Endodermal cell (in vitro differentiated cells): Measurements from ENCODE around the gene TBL1X. TPM values are rescaled to one million over a fixed set of nuclear protein-coding genes. Genes with fewer than 3 reads are reported as not detected.

Experiments
- DNase-seq: peaks from one replicate; pipeline ENCODE4 v3.0.0-alpha.2; 2017
- H3K27ac ChIP-seq: 2 replicates; pipeline ENCODE4 v1.5.1; 2013; ENCODE audit warnings: mild to moderate bottlenecking, low read depth, low read length, moderate library complexity
- H3K27me3 ChIP-seq: 2 replicates; pipeline ENCODE4 v1.6.1; 2013; ENCODE audit warnings: mild to moderate bottlenecking, low read length, moderate library complexity; ENCODE audit not compliant: insufficient read depth, control insufficient read depth, poor library complexity, severe bottlenecking
- H3K36me3 ChIP-seq: 2 replicates; pipeline ENCODE4 v1.7.0; 2013; ENCODE audit warnings: mild to moderate bottlenecking, low read length, moderate library complexity; ENCODE audit not compliant: control insufficient read depth, insufficient read depth
- H3K4me1 ChIP-seq: one replicate; pipeline ENCODE4 v1.7.0; 2013; ENCODE audit warnings: low read length; ENCODE audit not compliant: control insufficient read depth, insufficient read depth
- H3K4me3 ChIP-seq: 2 replicates; pipeline ENCODE4 v1.5.1; 2013; ENCODE audit warnings: mild to moderate bottlenecking, low read length, moderate library complexity
- H3K9ac ChIP-seq: 2 replicates; pipeline ENCODE4 v1.6.1; 2013; ENCODE audit warnings: mild to moderate bottlenecking, low read length, moderate library complexity; ENCODE audit not compliant: poor library complexity, severe bottlenecking; ENCODE audit errors: extremely low read depth
- H3K9me3 ChIP-seq: 2 replicates; pipeline ENCODE4 v1.6.1; 2013; ENCODE audit warnings: mild to moderate bottlenecking, low read length, moderate library complexity; ENCODE audit not compliant: control insufficient read depth
- H3K27ac Mint-ChIP-seq: 2 replicates; pipeline ENCODE4 v1.8.0; 2020; ENCODE audit warnings: mixed read lengths
- H3K27me3 Mint-ChIP-seq: 2 replicates; pipeline ENCODE4 v1.8.0; 2021; ENCODE audit warnings: mild to moderate bottlenecking, mixed read lengths; ENCODE audit not compliant: insufficient read depth
- H3K36me3 Mint-ChIP-seq: 2 replicates; pipeline ENCODE4 v1.8.0; 2020; ENCODE audit warnings: low read depth, mixed read lengths
- H3K4me1 Mint-ChIP-seq: 2 replicates; pipeline ENCODE4 v1.8.0; 2020; ENCODE audit warnings: mixed read lengths
- H3K4me3 Mint-ChIP-seq: 2 replicates; pipeline ENCODE4 v1.8.0; 2020; ENCODE audit warnings: mild to moderate bottlenecking, moderate library complexity, mixed read lengths
- H3K9me3 Mint-ChIP-seq: 2 replicates; pipeline ENCODE4 v1.8.0; 2020; ENCODE audit warnings: mild to moderate bottlenecking, mixed read lengths
- CTCF ChIP-seq: fragments of 200-600 bp; sonication (generic); conservative IDR thresholded peaks from 2 replicates; pipeline ENCODE4 v1.5.0; 2021; ENCODE audit warnings: antibody characterized with exemption, mild to moderate bottlenecking
- WGBS, 2 experiments: methylation state at CpG; one replicate each; pipeline versions ENCODE4 v1.1.5 to v1.1.7; 2013; ENCODE audit warnings: missing lambda C conversion rate in 2 of 2, mixed read lengths in 1 of 2; ENCODE audit not compliant: insufficient coverage in 1 of 2, insufficient read length in 1 of 2; 5-methylcytosine and 5-hydroxymethylcytosine counted together
- total RNA-seq, 2 donors: library from RNA; stranded (reverse); fragmentation: NEBNext Ultra II Directional in 1 of 2; extraction: Animal tissue kit (Norgen Biotek cat#: 25700) in 1 of 2; gene quantifications; 2 replicates in 1 of 2; 3 replicates in 1 of 2; pipeline ENCODE4 v1.2.1, GENCODE V29; 2021

The TBL1X gene
- total RNA-seq, 2 donors from 2014 or later, result 19.1 to 24.1 TPM

- H3K4me1 Mint-ChIP-seq, result no peaks in the 10 kb centered on the region
- TF ChIP-seq CTCF, result no peak
- H3K9ac ChIP-seq, result no peak overlapping the region
- no peak overlapping the region for H3K27ac Mint-ChIP-seq
- H3K9me3 ChIP-seq, result peaks cover 4% of the 10 kb centered on the region
- no peaks in the 10 kb centered on the region for H3K36me3 ChIP-seq
- no peak overlapping the region for H3K4me3 Mint-ChIP-seq
- H3K36me3 Mint-ChIP-seq, result peaks cover 14% of the 10 kb centered on the region
- no peak for DNase-seq
- H3K4me1 ChIP-seq, result no peaks in the 10 kb centered on the region
- WGBS, 2 experiments, result 83% methylated on average over 2 of the region's 3 CpGs; no CpG with 5 or more reads in 1 of the 2 experiments
- H3K27me3 ChIP-seq, result no peaks in the 10 kb centered on the region
- no peak overlapping the region for H3K4me3 ChIP-seq
- H3K27ac ChIP-seq, result no peak overlapping the region
- peaks cover 50% of the 10 kb centered on the region for H3K9me3 Mint-ChIP-seq
- no peaks in the 10 kb centered on the region for H3K27me3 Mint-ChIP-seq
These were observed 203.7 kb downstream of the TBL1X start for GRCh38 chrX:9668537-9668936.

- H3K9me3 Mint-ChIP-seq, result peaks cover 46% of the 10 kb centered on the region
- no peaks in the 10 kb centered on the region for H3K4me1 Mint-ChIP-seq
These were observed 205.4 kb downstream of the TBL1X start for GRCh38 chrX:9670136-9670814.

GRCh38 chrX:9671998-9672397, 207.1 kb downstream of the TBL1X start:
- no peaks in the 10 kb centered on the region for H3K36me3 ChIP-seq
- no peaks in the 10 kb centered on the region for H3K4me1 Mint-ChIP-seq
- H3K27ac ChIP-seq, result no peak overlapping the region
- no peak for TF ChIP-seq CTCF
- no peak overlapping the region for H3K4me3 Mint-ChIP-seq
- H3K9ac ChIP-seq, result no peak overlapping the region
- H3K9me3 ChIP-seq, result no peaks in the 10 kb centered on the region
- H3K4me1 ChIP-seq, result no peaks in the 10 kb centered on the region
- no peak overlapping the region for H3K4me3 ChIP-seq
- H3K27me3 ChIP-seq, result no peaks in the 10 kb centered on the region
- H3K36me3 Mint-ChIP-seq, result peaks cover 11% of the 10 kb centered on the region
- H3K27ac Mint-ChIP-seq, result no peak overlapping the region
- WGBS, 2 experiments, result 90 to 100% methylated on average over 3 of the region's 3 CpGs
- H3K9me3 Mint-ChIP-seq, result peaks cover 44% of the 10 kb centered on the region
- H3K27me3 Mint-ChIP-seq, result no peaks in the 10 kb centered on the region
- no peak for DNase-seq

More at GRCh38 chrX:9670136-9670814, 205.4 kb downstream of the TBL1X start:
- Histone ChIP-seq H3K4me1 (no peaks in the 10 kb centered on the region), H3K27me3 (no peaks in the 10 kb centered on the region), H3K4me3 (no peak overlapping the region), H3K9me3 (peaks cover 4% of the 10 kb centered on the region), H3K27ac (no peak overlapping the region), H3K9ac (no peak overlapping the region), H3K36me3 (no peaks in the 10 kb centered on the region)
- Mint-ChIP-seq H3K27me3 (no peaks in the 10 kb centered on the region), H3K36me3 (peaks cover 18% of the 10 kb centered on the region), H3K4me3 (no peak overlapping the region), H3K27ac (no peak overlapping the region)
- 86 to 91% methylated on average over 1 to 8 of the region's 8 CpGs for WGBS, 2 experiments
- TF ChIP-seq CTCF, result no peak
- DNase-seq, result no peak
